HepG2 (cell line): ENCODE measurements around the gene VSX1. TPM values are rescaled to one million over a fixed set of nuclear protein-coding genes. Genes with fewer than 3 reads are reported as not detected.

ENCODE experiments used
- ELF4 ChIP-seq: sonication (generic); formaldehyde crosslinking; IDR thresholded peaks from 2 replicates; pipeline ENCODE4 v1.5.0; 2020; ENCODE audit warnings: missing genetic modification reagents, mild to moderate bottlenecking, moderate library complexity, borderline replicate concordance
- JUND ChIP-seq: sonication (generic); formaldehyde crosslinking; IDR thresholded peaks from 2 replicates; pipeline ENCODE4 v1.8.0; 2022; ENCODE audit warnings: mild to moderate bottlenecking, missing genetic modification reagents
- NFYC ChIP-seq: IDR thresholded peaks from 2 replicates; pipeline ENCODE4 v1.6.1; 2016; ENCODE audit warnings: missing genetic modification reagents, missing compliant biosample characterization
- PCBP1 ChIP-seq: fragments of 200-400 bp; formaldehyde crosslinking; IDR thresholded peaks from 2 replicates; pipeline ENCODE4 v1.6.1; 2017; ENCODE audit warnings: mild to moderate bottlenecking, low read depth, low read length, borderline replicate concordance
- RARA ChIP-seq: IDR thresholded peaks from 2 replicates; pipeline ENCODE4 v1.6.1; 2016; ENCODE audit warnings: missing genetic modification reagents, missing compliant biosample characterization
- REXO4 ChIP-seq: sonication (generic); formaldehyde crosslinking; IDR thresholded peaks from 2 replicates; pipeline ENCODE4 v1.8.0; 2022; ENCODE audit warnings: missing genetic modification reagents, mild to moderate bottlenecking, borderline replicate concordance
- SETDB1 ChIP-seq: sonication (generic); formaldehyde crosslinking; IDR thresholded peaks from 2 replicates; pipeline ENCODE4 v1.5.1; 2020; ENCODE audit warnings: missing genetic modification reagents, mild to moderate bottlenecking, borderline replicate concordance
- SP4 ChIP-seq: sonication (generic); formaldehyde crosslinking; IDR thresholded peaks from 2 replicates; pipeline ENCODE4 v1.8.1; 2023; ENCODE audit warnings: mild to moderate bottlenecking, missing genetic modification reagents
- SSRP1 ChIP-seq: IDR thresholded peaks from 2 replicates; pipeline ENCODE4 v1.6.1; 2016; ENCODE audit warnings: control low read depth
- TCF7L2 ChIP-seq: IDR thresholded peaks from 2 replicates; pipeline ENCODE4 v1.6.1; 2011; ENCODE audit warnings: mild to moderate bottlenecking, low read depth, low read length, moderate library complexity
- ZBTB34 ChIP-seq: sonication (generic); formaldehyde crosslinking; IDR thresholded peaks from 2 replicates; pipeline ENCODE4 v1.8.0; 2022; ENCODE audit warnings: mild to moderate bottlenecking, missing genetic modification reagents
- ZBTB4 ChIP-seq: sonication (generic); formaldehyde crosslinking; IDR thresholded peaks from 2 replicates; pipeline ENCODE4 v1.4.0; 2020; ENCODE audit warnings: missing genetic modification reagents, mild to moderate bottlenecking, borderline replicate concordance
- ZNF530 ChIP-seq: sonication (generic); formaldehyde crosslinking; IDR thresholded peaks from 2 replicates; pipeline ENCODE4 v1.5.0; 2020; ENCODE audit warnings: low read depth, mild to moderate bottlenecking, missing genetic modification reagents
- ZNF619 ChIP-seq: sonication (generic); formaldehyde crosslinking; IDR thresholded peaks from 2 replicates; pipeline ENCODE4 v1.4.0; 2020; ENCODE audit warnings: mild to moderate bottlenecking, missing genetic modification reagents
- ZNF75D ChIP-seq: sonication (generic); formaldehyde crosslinking; IDR thresholded peaks from 2 replicates; pipeline ENCODE4 v1.8.1; 2023; ENCODE audit warnings: missing genetic modification reagents, mild to moderate bottlenecking, borderline replicate concordance
- ZNF770 ChIP-seq: sonication (generic); formaldehyde crosslinking; IDR thresholded peaks from 2 replicates; pipeline ENCODE4 v1.5.0; 2020; ENCODE audit warnings: mild to moderate bottlenecking, missing genetic modification reagents
- ZNF772 ChIP-seq: sonication (generic); formaldehyde crosslinking; IDR thresholded peaks from 2 replicates; pipeline ENCODE4 v1.5.0; 2020; ENCODE audit warnings: mild to moderate bottlenecking, missing genetic modification reagents
- polyA plus RNA-seq, 8 experiments: library from polyadenylated mRNA; depleted of rRNA in 3 of 8; stranded (reverse) in 7 of 8; unstranded in 1 of 8; fragments of >200 nt; fragmentation: Illumina TruSeq in 4 of 8; extraction: Trizol in 4 of 8; gene quantifications; 2 replicates each; pipeline versions ENCODE4 v1.2.1 to v1.2.3, GENCODE V29; 2011 to 2016; ENCODE audit warnings: low read depth in 4 of 8, missing spikeins in 1 of 8, mixed read lengths in 1 of 8; ENCODE audit not compliant: insufficient read depth in 1 of 8
- total RNA-seq, 5 experiments: library from RNA; depleted of rRNA; stranded (reverse); fragments of >200 nt; fragmentation: Illumina TruSeq; extraction: Trizol; gene quantifications; 2 replicates each; pipeline ENCODE4 v1.2.3, GENCODE V29; 2016; ENCODE audit warnings: low read depth in 1 of 5
- TF ChIP-seq, protein P1 (sequence below): sonication (generic); formaldehyde crosslinking; IDR thresholded peaks from 2 replicates; pipeline ENCODE4 v1.5.0; 2020; ENCODE audit warnings: missing genetic modification reagents, mild to moderate bottlenecking, borderline replicate concordance
- TF ChIP-seq, protein P2 (sequence below): sonication (generic); formaldehyde crosslinking; IDR thresholded peaks from 2 replicates; pipeline ENCODE4 v1.8.0; 2022; ENCODE audit warnings: mild to moderate bottlenecking, missing genetic modification reagents, moderate library complexity

Gene VSX1
- total and polyA plus RNA-seq, 2 of the 13 experiments (the other 11 are each of a cell fraction or from before 2014, with no cell fraction given) = 0.04 TPM; not detected in 1

GRCh38 chr20:25032065-25032477, 49.9 kb downstream of the VSX1 start (continued):
- TF ChIP-seq ZNF770 = no peak
- TF ChIP-seq JUND (CRISPR knock-in tag) = 0 out of 2 replicates have a peak, but pooled peaks have one; percentile 26
- TF ChIP-seq ZBTB34 (CRISPR knock-in tag) = 0 out of 2 replicates have a peak, but pooled peaks have one; percentile 5
- TF ChIP-seq, protein P1, sequence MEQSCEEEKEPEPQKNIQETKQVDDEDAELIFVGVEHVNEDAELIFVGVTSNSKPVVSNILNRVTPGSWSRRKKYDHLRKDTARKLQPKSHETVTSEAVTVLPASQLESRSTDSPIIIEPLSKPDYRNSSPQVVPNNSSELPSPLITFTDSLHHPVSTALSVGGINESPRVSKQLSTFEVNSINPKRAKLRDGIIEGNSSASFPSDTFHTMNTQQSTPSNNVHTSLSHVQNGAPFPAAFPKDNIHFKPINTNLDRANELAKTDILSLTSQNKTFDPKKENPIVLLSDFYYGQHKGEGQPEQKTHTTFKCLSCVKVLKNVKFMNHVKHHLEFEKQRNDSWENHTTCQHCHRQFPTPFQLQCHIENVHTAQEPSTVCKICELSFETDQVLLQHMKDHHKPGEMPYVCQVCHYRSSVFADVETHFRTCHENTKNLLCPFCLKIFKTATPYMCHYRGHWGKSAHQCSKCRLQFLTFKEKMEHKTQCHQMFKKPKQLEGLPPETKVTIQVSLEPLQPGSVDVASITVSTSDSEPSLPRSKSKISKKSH (CRISPR knock-in tag) = peak; percentile 42; the same call in 1 of the 2 replicates
- TF ChIP-seq ZNF530 (CRISPR knock-in tag) = no peak
- TF ChIP-seq REXO4 = no peak
- TF ChIP-seq NFYC (CRISPR knock-in tag) = peak; percentile 82
- TF ChIP-seq TCF7L2 = no peak
- 0 out of 2 replicates have a peak, but pooled peaks have one; percentile 17 for TF ChIP-seq SP4 (CRISPR knock-in tag)
- TF ChIP-seq ZBTB4 (CRISPR knock-in tag) = peak; percentile 88; the same call in 1 of the 2 replicates
- TF ChIP-seq, protein P2, sequence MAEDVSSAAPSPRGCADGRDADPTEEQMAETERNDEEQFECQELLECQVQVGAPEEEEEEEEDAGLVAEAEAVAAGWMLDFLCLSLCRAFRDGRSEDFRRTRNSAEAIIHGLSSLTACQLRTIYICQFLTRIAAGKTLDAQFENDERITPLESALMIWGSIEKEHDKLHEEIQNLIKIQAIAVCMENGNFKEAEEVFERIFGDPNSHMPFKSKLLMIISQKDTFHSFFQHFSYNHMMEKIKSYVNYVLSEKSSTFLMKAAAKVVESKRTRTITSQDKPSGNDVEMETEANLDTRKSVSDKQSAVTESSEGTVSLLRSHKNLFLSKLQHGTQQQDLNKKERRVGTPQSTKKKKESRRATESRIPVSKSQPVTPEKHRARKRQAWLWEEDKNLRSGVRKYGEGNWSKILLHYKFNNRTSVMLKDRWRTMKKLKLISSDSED (CRISPR knock-in tag) = no peak
- TF ChIP-seq ZNF772 = no peak
- TF ChIP-seq SSRP1 (CRISPR knock-in tag) = peak; percentile 6; the same call in 1 of the 2 replicates
- no peak for TF ChIP-seq ZNF75D
- no peak for TF ChIP-seq RARA (CRISPR knock-in tag)
- no peak for TF ChIP-seq ELF4 (CRISPR knock-in tag)
- no peak for TF ChIP-seq SETDB1 (CRISPR knock-in tag)
- TF ChIP-seq ZNF619 (CRISPR knock-in tag) = no peak
- 0 out of 2 replicates have a peak, but pooled peaks have one; percentile 28 for TF ChIP-seq PCBP1
